ENCODE results near the gene FXYD6.

The FXYD6 gene

GRCh38 chr11:117830072-117830471, 46.4 kb downstream of the FXYD6 start:
- no peak for TF ChIP-seq CTCF (conservative IDR thresholded peaks at IDR 0.05)
- no peak overlapping the region for H3K27ac ChIP-seq

- no peak for TF ChIP-seq CTCF (conservative IDR thresholded peaks at IDR 0.05)
- H3K27ac ChIP-seq, result no peak overlapping the region
Measured at GRCh38 chr11:117829369-117829725, 47.1 kb downstream of the FXYD6 start.

GRCh38 chr11:117828611-117829368, 47.7 kb downstream of the FXYD6 start:
- no peak for TF ChIP-seq CTCF (conservative IDR thresholded peaks at IDR 0.05)
- H3K27ac ChIP-seq, result no peak overlapping the region

- TF ChIP-seq CTCF (conservative IDR thresholded peaks at IDR 0.05), result no peak
- no peak overlapping the region for H3K27ac ChIP-seq
Measured at GRCh38 chr11:117827521-117828511, 48.6 kb downstream of the FXYD6 start.

- H3K27ac ChIP-seq, result no peak overlapping the region
- TF ChIP-seq CTCF (conservative IDR thresholded peaks at IDR 0.05), result no peak
Measured at GRCh38 chr11:117826832-117827231, 49.6 kb downstream of the FXYD6 start.

GRCh38 chr11:117826190-117826570, 50.3 kb downstream of the FXYD6 start:
- no peak for TF ChIP-seq CTCF (conservative IDR thresholded peaks at IDR 0.05)
- H3K27ac ChIP-seq, result no peak overlapping the region

- no peak for TF ChIP-seq CTCF (conservative IDR thresholded peaks at IDR 0.05)
- no peak overlapping the region for H3K27ac ChIP-seq
Measured at GRCh38 chr11:117825538-117826189, 50.8 kb downstream of the FXYD6 start.
